Measurements from ENCODE around the gene DNAAF3.

DNA sequence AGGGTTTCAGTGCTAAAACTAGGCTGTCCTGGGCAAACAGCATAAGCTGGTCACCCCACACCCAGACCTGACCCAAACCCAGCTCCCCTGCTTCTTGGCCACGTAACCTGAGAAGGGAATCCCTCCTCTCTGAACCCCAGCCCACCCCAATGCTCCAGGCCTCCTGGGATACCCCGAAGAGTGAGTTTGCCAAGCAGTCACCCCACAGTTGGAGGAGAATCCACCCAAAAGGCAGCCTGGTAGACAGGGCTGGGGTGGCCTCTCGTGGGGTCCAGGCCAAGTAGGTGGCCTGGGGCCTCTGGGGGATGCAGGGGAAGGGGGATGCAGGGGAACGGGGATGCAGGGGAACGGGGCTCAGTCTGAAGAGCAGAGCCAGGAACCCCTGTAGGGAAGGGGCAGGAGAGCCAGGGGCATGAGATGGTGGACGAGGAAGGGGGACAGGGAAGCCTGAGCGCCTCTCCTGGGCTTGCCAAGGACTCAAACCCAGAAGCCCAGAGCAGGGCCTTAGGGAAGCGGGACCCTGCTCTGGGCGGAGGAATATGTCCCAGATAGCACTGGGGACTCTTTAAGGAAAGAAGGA, 51.8 kb downstream of the DNAAF3 start:
- TF ChIP-seq, protein P1, sequence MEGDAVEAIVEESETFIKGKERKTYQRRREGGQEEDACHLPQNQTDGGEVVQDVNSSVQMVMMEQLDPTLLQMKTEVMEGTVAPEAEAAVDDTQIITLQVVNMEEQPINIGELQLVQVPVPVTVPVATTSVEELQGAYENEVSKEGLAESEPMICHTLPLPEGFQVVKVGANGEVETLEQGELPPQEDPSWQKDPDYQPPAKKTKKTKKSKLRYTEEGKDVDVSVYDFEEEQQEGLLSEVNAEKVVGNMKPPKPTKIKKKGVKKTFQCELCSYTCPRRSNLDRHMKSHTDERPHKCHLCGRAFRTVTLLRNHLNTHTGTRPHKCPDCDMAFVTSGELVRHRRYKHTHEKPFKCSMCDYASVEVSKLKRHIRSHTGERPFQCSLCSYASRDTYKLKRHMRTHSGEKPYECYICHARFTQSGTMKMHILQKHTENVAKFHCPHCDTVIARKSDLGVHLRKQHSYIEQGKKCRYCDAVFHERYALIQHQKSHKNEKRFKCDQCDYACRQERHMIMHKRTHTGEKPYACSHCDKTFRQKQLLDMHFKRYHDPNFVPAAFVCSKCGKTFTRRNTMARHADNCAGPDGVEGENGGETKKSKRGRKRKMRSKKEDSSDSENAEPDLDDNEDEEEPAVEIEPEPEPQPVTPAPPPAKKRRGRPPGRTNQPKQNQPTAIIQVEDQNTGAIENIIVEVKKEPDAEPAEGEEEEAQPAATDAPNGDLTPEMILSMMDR (IDR thresholded peaks at IDR 0.05), result no peak
- TF ChIP-seq FOXM1 (IDR thresholded peaks at IDR 0.05; ENCODE audit: low read depth) (no peak), RCOR1 (IDR thresholded peaks at IDR 0.05; ENCODE audit: low read length) (no peak)
- TF ChIP-seq, protein P2, sequence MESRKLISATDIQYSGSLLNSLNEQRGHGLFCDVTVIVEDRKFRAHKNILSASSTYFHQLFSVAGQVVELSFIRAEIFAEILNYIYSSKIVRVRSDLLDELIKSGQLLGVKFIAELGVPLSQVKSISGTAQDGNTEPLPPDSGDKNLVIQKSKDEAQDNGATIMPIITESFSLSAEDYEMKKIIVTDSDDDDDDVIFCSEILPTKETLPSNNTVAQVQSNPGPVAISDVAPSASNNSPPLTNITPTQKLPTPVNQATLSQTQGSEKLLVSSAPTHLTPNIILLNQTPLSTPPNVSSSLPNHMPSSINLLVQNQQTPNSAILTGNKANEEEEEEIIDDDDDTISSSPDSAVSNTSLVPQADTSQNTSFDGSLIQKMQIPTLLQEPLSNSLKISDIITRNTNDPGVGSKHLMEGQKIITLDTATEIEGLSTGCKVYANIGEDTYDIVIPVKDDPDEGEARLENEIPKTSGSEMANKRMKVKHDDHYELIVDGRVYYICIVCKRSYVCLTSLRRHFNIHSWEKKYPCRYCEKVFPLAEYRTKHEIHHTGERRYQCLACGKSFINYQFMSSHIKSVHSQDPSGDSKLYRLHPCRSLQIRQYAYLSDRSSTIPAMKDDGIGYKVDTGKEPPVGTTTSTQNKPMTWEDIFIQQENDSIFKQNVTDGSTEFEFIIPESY (IDR thresholded peaks at IDR 0.05; ENCODE audit: borderline replicate concordance, low read depth), result no peak
